ENCODE measurements around the gene MYO1D.

MYO1D gene

GRCh38 chr17:32780721-32781120 lies 96.2 kb downstream of the MYO1D start:
- Histone ChIP-seq H2AFZ (ENCODE audit: low read depth, low read length) (no peak overlapping the region), H3K9me3 (ENCODE audit: insufficient read depth, low read length) (no peaks in the 10 kb centered on the region), H4K20me1 (ENCODE audit: insufficient read depth, low read length) (0 out of 2 replicates have a peak, but pooled peaks cover 2% of the 10 kb centered on the region), H3K4me1 (ENCODE audit: low read length) (peaks cover 13% of the 10 kb centered on the region), H3K4me2 (ENCODE audit: low read length) (no peak overlapping the region), H3K4me3 (ENCODE audit: low read length) (no peak overlapping the region), H3K9ac (ENCODE audit: low read length) (no peak overlapping the region), H3K27ac (ENCODE audit: low read length) (no peak overlapping the region), H3K36me3 (replicated peaks; ENCODE audit: low read depth, low read length) (no peaks in the 10 kb centered on the region), H3K27me3 (ENCODE audit: low read depth, low read length) (no peaks in the 10 kb centered on the region), H3K79me2 (ENCODE audit: low read length) (peaks cover 18% of the 10 kb centered on the region)
- TF ChIP-seq, protein P1, sequence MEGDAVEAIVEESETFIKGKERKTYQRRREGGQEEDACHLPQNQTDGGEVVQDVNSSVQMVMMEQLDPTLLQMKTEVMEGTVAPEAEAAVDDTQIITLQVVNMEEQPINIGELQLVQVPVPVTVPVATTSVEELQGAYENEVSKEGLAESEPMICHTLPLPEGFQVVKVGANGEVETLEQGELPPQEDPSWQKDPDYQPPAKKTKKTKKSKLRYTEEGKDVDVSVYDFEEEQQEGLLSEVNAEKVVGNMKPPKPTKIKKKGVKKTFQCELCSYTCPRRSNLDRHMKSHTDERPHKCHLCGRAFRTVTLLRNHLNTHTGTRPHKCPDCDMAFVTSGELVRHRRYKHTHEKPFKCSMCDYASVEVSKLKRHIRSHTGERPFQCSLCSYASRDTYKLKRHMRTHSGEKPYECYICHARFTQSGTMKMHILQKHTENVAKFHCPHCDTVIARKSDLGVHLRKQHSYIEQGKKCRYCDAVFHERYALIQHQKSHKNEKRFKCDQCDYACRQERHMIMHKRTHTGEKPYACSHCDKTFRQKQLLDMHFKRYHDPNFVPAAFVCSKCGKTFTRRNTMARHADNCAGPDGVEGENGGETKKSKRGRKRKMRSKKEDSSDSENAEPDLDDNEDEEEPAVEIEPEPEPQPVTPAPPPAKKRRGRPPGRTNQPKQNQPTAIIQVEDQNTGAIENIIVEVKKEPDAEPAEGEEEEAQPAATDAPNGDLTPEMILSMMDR (IDR thresholded peaks at IDR 0.05; ENCODE audit: low read depth, low read length): no peak
- TF ChIP-seq EZH2phosphoT487 (IDR thresholded peaks at IDR 0.05; ENCODE audit: low read depth): no peak

GRCh38 chr17:32777922-32778321 lies 99.0 kb downstream of the MYO1D start:
- Histone ChIP-seq H3K9me3 (ENCODE audit: insufficient read depth, low read length) (no peaks in the 10 kb centered on the region), H3K36me3 (replicated peaks; ENCODE audit: low read depth, low read length) (no peaks in the 10 kb centered on the region), H3K79me2 (ENCODE audit: low read length) (peaks cover 13% of the 10 kb centered on the region), H3K4me1 (ENCODE audit: low read length) (peaks cover 3% of the 10 kb centered on the region), H3K4me2 (ENCODE audit: low read length) (no peak overlapping the region), H3K27me3 (ENCODE audit: low read depth, low read length) (no peaks in the 10 kb centered on the region), H3K4me3 (ENCODE audit: low read length) (no peak overlapping the region), H4K20me1 (ENCODE audit: insufficient read depth, low read length) (no peaks in the 10 kb centered on the region), H3K9ac (ENCODE audit: low read length) (no peak overlapping the region), H2AFZ (ENCODE audit: low read depth, low read length) (no peak overlapping the region), H3K27ac (ENCODE audit: low read length) (no peak overlapping the region)
- TF ChIP-seq, protein P1 (IDR thresholded peaks at IDR 0.05; ENCODE audit: low read depth, low read length): no peak
- TF ChIP-seq EZH2phosphoT487 (IDR thresholded peaks at IDR 0.05; ENCODE audit: low read depth): no peak

DNA sequence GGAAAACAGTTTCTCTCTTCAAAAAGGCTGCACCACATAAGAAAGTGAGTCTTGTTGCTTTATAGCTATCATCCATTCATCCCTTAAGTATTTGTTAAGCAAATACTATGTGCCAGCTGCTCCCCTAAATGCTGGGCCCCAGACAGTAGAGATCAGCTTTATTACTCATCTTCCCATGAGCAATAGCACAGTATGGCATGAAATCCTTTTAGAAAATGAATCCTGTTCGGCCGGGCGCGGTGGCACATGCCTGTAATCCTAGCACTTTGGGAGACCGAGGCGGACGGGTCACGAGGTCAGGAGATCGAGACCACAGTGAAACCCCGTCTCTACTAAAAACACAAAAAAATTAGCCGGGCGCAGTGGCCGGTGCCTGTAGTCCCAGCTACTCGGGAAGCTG lies 99.5 kb downstream of the MYO1D start:
- H3K27me3 ChIP-seq (ENCODE audit: low read depth, low read length): no peaks in the 10 kb centered on the region
- H2AFZ ChIP-seq (ENCODE audit: low read depth, low read length): no peak overlapping the region
- H4K20me1 ChIP-seq (ENCODE audit: insufficient read depth, low read length): no peaks in the 10 kb centered on the region
- H3K9ac ChIP-seq (ENCODE audit: low read length): no peak overlapping the region
- H3K9me3 ChIP-seq (ENCODE audit: insufficient read depth, low read length): no peaks in the 10 kb centered on the region
- H3K4me1 ChIP-seq (ENCODE audit: low read length): peaks cover 8% of the 10 kb centered on the region
- TF ChIP-seq, protein P1 (IDR thresholded peaks at IDR 0.05; ENCODE audit: low read depth, low read length): no peak
- no peak for TF ChIP-seq EZH2phosphoT487 (IDR thresholded peaks at IDR 0.05; ENCODE audit: low read depth)
- H3K36me3 ChIP-seq (replicated peaks; ENCODE audit: low read depth, low read length): no peaks in the 10 kb centered on the region
- no peak overlapping the region for H3K4me3 ChIP-seq (ENCODE audit: low read length)
- H3K79me2 ChIP-seq (ENCODE audit: low read length): peaks cover 8% of the 10 kb centered on the region
- no peak overlapping the region for H3K4me2 ChIP-seq (ENCODE audit: low read length)
- no peak overlapping the region for H3K27ac ChIP-seq (ENCODE audit: low read length)

DNA sequence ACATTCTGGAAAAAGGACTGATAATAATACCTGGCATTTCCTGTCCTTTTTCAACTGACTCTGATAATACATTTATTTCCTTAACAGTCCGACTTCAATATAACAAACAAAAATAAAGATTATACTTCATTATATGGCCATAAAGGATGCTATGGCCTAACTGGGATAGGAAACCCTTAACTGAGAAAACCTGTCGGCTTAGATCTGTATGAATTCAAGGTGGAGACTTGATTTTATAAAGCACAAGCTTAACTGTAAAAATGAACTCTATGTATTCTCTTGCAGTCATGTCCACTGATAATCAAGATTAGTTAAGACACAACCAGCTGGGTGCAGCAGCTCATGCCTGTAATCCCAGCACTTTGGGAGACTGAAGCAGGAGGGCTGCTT lies 102.2 kb downstream of the MYO1D start:
- Histone ChIP-seq H2AFZ (ENCODE audit: low read depth, low read length) (no peak overlapping the region), H3K36me3 (replicated peaks; ENCODE audit: low read depth, low read length) (peaks cover 10% of the 10 kb centered on the region), H3K4me2 (ENCODE audit: low read length) (no peak overlapping the region), H3K27ac (ENCODE audit: low read length) (no peak overlapping the region), H3K9ac (ENCODE audit: low read length) (no peak overlapping the region), H3K79me2 (ENCODE audit: low read length) (no peaks in the 10 kb centered on the region), H3K9me3 (ENCODE audit: insufficient read depth, low read length) (no peaks in the 10 kb centered on the region), H3K27me3 (ENCODE audit: low read depth, low read length) (no peaks in the 10 kb centered on the region), H4K20me1 (ENCODE audit: insufficient read depth, low read length) (no peaks in the 10 kb centered on the region), H3K4me3 (ENCODE audit: low read length) (no peak overlapping the region), H3K4me1 (ENCODE audit: low read length) (peaks cover 14% of the 10 kb centered on the region)
- no peak for TF ChIP-seq EZH2phosphoT487 (IDR thresholded peaks at IDR 0.05; ENCODE audit: low read depth)
- TF ChIP-seq, protein P1 (IDR thresholded peaks at IDR 0.05; ENCODE audit: low read depth, low read length): no peak

All from OCI-LY3 (cell line).